GM19351 (cell line): ENCODE measurements around the gene ZDHHC14.
A peak's percentile ranks its signal among the peaks of the same experiment; 100 is the strongest.
"Not testable (repeated sequence)": the region's sequence is repeated elsewhere in the genome, so short reads cannot be mapped to it uniquely, and the experiment has no call there.

ENCODE experiments used
- ATAC-seq: cut with Tn5 transposase; IDR thresholded peaks from one replicate; pipeline ENCODE4 v1.9.1; 2021; ENCODE audit warnings: mild to moderate bottlenecking, moderate library complexity; ENCODE audit not compliant: unreplicated experiment

ZDHHC14 gene

DNA sequence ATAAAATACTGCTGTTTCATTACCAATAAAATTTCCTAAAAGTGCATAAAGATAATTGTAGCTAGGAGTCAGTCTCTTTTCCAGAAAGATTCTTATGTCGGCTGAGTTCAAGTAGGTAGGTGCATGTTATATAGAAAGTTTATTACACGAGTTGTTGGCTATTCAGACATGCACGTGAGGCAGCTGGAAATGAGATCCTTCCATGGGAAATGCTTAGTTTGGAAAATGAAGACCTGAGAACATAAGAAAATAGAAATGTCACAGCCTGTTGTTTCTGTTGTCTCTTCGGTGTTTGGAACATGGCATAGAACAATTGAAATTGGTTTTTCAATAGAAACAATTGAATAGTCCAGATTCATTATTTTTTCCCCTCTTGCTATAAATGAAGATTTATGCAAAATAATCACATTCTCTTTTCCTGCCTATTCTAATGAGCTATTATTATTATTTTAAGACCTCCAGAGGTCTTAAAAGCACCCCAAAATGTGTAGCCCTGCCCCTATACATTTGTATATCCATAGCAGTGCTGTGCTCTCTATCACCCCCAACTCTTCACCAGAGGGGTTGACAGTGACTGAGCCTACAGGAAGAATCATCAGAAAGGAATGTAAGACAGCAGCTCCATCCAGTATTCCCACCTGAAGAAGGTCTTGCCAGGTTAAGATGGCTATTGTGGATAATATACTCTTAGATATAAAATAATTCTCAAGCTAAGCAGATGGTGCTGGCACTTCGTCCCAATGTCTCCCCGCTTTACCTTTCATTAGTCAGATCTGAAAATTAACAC is 82.2 kb downstream of the ZDHHC14 start:
- no peak for ATAC-seq

DNA sequence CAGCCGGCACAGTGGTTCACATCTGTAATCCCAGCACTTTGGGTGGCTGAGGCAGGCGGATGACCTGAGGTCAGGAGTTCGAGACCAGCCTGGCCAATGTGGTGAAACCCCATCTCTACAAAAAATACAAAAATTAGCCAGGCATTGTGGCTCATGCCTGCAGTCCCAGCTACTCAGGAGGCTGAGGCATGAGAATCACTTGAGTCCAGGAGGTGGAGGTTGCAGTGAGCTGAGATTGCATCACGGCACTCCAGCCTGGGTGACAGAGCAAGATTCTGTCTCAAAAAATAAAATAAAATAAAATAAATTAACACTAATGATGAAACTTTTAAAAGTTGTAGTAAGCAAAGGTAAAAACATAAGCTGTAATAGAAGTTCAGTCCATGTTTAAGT is 82.7 kb downstream of the ZDHHC14 start:
- ATAC-seq: not testable (repeated sequence)

- peak; percentile 55 for ATAC-seq
These were observed 83.9 kb downstream of the ZDHHC14 start for GRCh38 chr6:157464653-157465535.

GRCh38 chr6:157466342-157466648 is 85.3 kb downstream of the ZDHHC14 start:
- no peak for ATAC-seq

DNA sequence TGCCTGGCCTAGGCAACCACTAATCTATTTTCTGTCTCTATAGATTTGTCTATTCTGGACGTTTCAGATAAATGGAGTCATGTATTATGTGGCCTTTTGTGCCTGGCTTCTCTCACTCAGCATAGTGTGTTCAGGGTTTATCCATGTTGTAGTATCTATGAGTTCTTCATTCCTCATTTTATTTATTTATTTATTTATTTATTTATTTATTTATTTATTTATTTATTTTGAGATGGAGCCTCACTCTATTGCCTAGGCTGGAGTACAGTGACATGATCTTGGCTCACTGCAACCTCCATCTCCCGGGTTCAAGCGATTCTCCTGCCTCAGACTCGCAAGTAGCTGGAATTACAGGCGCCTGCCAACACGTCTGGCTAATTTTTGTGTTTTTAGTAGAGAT is 86.3 kb downstream of the ZDHHC14 start:
- ATAC-seq: not testable (repeated sequence)

DNA sequence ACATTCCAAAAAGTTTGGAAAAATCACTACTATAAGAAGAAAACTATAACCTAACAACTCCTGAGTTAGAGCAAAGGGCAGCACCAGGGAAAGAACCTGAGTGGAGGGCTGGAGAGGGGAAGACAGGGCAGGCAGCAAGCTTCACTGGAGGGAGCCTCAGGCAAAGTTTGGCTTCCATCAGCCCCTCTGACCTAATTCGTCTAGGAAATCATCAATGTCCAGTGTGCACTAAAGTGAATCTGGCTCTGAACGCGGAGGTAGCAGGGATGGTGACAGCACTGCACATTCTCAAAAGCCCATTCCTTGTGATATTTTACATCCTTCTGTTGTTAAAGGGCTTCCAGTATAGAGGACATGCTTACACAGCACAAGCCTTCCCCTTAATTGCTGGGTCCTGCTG is 87.1 kb downstream of the ZDHHC14 start:
- ATAC-seq: no peak

GRCh38 chr6:157468574-157468973 is 87.6 kb downstream of the ZDHHC14 start:
- ATAC-seq: no peak

- no peak for ATAC-seq
These were observed 88.4 kb downstream of the ZDHHC14 start for GRCh38 chr6:157469378-157469777.

DNA sequence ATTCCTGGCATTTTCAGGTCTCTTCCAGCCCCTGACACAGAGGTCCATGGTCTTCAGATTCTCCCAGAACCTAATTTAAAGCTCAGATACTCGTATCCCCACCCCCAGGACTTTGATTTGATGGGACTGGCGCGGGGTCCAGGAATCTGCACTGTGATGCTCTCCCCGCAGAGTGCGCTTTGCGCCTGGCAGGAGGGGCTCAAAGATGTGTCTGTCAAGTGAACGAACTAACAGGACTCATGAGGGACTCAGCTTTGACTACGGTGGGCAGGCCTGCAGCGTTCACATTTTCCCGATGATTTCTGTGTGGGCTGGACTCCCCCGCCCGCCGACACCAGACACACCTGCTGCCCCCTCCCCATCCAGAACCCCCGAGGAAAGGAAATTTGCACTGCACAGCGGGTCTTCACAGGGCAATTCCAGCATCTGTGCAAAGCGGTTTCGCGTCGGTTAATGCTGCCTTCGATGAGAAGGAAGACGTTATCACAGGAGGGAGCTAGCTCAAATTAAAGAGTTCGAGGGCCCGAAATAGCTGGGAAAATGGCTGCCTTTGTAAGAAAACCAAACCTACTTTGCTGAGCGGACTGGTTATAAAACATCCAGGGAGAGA is 90.2 kb downstream of the ZDHHC14 start:
- no peak for ATAC-seq

DNA sequence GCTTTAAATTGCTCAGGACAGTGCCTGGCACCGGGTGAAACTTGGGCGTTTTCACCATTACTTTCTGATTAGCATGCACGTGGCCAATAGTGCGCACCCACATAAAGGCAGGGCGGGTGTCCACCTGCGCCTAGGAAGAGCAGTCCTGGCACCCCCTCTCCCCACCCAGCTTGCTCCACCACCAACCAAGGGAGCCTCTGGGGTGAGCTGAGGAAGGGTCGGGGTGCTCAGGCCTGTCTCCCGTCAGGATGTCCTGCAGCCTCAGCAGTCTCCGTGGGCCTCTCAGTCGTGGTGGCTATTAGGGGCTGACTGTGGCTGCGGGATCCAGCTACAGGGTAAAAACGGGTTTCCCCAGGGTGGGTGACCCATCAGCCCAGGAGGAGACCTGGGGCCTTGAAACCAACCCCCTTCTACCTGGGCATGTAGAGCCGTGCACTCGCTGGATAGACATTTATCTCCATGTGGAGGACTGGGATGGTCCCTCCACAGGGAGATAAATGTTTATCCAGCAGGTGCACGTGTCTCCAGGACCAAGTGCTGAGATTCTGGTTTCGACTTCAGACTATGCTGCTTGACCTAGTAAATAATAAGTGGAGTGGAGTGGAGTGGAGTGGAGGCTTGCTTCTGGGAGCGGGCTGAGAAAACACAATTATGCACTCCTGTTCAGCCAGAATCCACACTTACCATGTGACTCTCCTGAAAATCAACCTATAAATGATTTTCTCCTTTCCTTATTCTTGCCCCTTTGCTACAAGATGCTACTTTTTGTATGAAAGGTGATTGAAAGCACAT is 91.1 kb downstream of the ZDHHC14 start:
- ATAC-seq: no peak

DNA sequence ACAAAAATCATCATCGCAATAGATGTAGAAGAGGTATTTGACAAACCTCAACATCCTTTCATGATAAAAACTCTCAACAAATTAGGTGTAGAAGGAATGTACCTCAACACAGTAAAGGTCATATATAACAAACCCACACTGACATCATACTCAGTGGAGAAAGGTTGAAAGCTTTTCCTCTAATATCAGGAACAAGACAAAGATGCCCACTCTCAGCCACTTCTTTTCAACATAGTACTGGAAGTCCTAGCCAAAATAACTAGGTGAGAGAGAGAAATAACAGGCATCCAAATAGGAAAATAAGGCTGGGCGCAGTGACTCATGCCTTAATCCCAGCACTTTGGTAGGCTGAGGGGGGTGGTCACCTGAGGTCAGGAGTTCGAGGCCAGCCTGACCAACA is 95.8 kb downstream of the ZDHHC14 start:
- no peak for ATAC-seq

DNA sequence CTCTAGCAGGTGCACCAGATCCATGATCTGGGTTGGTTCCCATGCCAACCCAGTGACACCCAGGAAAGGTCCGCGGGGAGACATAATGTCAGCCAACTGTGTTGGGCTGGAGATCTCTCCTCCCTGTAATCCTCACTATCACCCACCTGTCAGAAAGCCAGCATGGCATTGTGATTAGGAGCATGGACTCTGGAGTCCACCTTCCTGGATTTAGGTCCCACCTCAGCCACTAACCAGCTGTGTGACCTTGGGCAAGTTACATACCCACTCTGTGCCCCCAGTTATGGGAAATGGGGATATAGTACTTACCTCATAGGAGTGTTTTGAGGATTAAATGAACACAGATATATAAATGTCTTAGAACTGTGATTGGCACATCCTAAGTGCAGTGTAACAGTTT is 97.9 kb downstream of the ZDHHC14 start:
- no peak for ATAC-seq

GRCh38 chr6:157479464-157480303 is 98.7 kb downstream of the ZDHHC14 start:
- no peak for ATAC-seq

DNA sequence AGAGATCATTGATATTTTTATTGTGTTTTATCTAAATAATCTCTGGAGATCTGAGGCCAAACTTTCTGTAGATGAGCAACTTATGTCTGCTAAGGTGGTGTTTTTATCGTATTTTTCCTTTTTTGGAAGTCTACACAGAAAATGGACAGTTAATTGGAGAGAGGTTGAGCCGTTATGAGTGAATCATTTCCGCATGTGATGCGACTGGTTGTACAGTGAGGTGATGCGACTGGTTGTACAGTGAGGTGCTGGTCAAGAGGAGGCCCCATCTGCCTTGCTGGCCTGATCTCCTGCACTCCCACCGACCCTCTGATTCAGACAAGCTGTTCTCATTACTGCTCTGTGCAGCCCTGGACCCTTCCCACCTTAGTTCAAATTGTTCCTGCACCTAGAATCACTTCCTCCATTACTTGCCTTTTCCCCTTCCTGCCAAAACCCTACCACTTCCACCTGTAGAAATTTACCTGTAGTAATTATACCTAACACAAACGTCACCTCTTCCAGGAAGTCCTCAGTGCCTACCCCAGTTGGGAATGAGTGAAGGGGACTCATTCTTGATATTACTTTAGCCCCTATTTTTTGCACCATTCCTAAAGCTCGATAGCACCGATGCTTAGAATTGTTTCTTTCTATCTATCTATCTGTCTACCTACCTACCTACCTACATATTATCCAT is 100.3 kb downstream of the ZDHHC14 start:
- ATAC-seq: no peak

DNA sequence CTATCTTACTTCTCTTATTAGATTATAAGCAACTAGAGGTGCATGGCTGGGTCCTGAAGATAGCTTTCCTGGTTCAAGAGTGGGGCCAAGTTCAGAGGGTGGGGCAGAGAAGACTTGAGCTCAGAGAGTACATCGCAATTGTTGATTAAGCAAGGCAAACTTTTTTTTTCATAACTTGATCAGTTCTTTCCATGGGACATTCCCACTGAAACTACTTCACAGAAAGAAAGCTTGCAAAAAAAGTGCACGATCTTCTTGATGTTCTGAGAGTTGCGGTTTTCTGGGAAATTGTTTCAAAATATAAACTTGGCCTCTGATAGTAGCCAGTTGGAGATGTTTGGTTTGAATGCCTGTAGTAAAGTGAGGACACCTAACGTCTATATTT is 100.9 kb downstream of the ZDHHC14 start:
- ATAC-seq: no peak

GRCh38 chr6:157483770-157484169 is 102.8 kb downstream of the ZDHHC14 start:
- ATAC-seq: no peak

DNA sequence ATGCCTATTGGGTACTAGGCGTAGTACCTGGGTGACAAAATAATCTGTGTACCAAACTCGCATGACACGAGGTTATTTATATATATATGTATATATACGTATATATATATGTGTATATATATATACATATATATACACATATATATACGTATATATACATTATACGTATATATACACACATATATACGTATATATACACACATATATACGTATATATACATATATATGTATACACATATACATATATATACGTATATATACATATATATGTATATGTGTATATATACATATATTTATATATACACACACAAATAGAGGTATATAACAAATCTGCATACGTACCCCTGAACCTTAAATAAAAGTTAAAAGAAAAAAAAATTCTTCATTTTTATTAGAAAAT is 103.2 kb downstream of the ZDHHC14 start:
- no peak for ATAC-seq

- ATAC-seq: no peak
These were observed 105.6 kb downstream of the ZDHHC14 start for GRCh38 chr6:157486572-157486971.

- no peak for ATAC-seq
These were observed 106.3 kb downstream of the ZDHHC14 start for GRCh38 chr6:157487110-157487773.
